Astrocyte (in vitro differentiated cells and primary cell): ENCODE results near the gene ALKBH4. TPM values are rescaled to one million over a fixed set of nuclear protein-coding genes. Genes with fewer than 3 reads are reported as not detected.
"Not testable (repeated sequence)": the region's sequence is repeated elsewhere in the genome, so short reads cannot be mapped to it uniquely, and the experiment has no call there.

Experiments used
- DNase-seq: peaks from one replicate; pipeline ENCODE4 v3.0.0-alpha.2; 2010; ENCODE audit warnings: low read depth
- FAIRE-seq: peaks from 2 replicates; lab custom pipeline; 2011; peaks lifted over from hg19 to GRCh38; lab: Jason Lieb, UNC
- H2AFZ ChIP-seq: 2 replicates; pipeline ENCODE4 v1.6.0; 2012; ENCODE audit warnings: low read depth, low read length, inconsistent platforms
- H3K27ac ChIP-seq: 2 replicates; pipeline ENCODE4 v1.5.1; 2011; ENCODE audit warnings: low read depth, low read length, inconsistent platforms
- H3K27me3 ChIP-seq: 2 replicates; pipeline ENCODE4 v1.6.0; 2011; ENCODE audit warnings: low read length, inconsistent platforms; ENCODE audit not compliant: insufficient read depth
- H3K36me3 ChIP-seq: 2 replicates; pipeline ENCODE4 v1.5.1; 2011; ENCODE audit warnings: low read length, inconsistent platforms; ENCODE audit not compliant: insufficient read depth
- H3K4me1 ChIP-seq: 2 replicates; pipeline ENCODE4 v1.5.1; 2011; ENCODE audit warnings: low read length, inconsistent platforms; ENCODE audit not compliant: insufficient read depth
- H3K4me2 ChIP-seq: 2 replicates; pipeline ENCODE4 v1.6.0; 2012; ENCODE audit warnings: low read length, inconsistent platforms
- H3K4me3 ChIP-seq: 2 replicates; pipeline ENCODE4 v1.5.1; 2011; ENCODE audit warnings: low read depth, mild to moderate bottlenecking, low read length, inconsistent platforms; ENCODE audit not compliant: insufficient read depth
- H3K79me2 ChIP-seq: 2 replicates; pipeline ENCODE4 v1.6.0; 2012; ENCODE audit warnings: mild to moderate bottlenecking, low read length, inconsistent platforms; ENCODE audit not compliant: insufficient read depth
- H3K9ac ChIP-seq: 2 replicates; pipeline ENCODE4 v1.6.0; 2012; ENCODE audit warnings: mild to moderate bottlenecking, low read length, inconsistent platforms
- H3K9me3 ChIP-seq: 2 replicates; pipeline ENCODE4 v1.5.1; 2012; ENCODE audit warnings: low read depth, mild to moderate bottlenecking, low read length, inconsistent platforms; ENCODE audit not compliant: insufficient read depth
- H4K20me1 ChIP-seq: 2 replicates; pipeline ENCODE4 v1.6.0; 2012; ENCODE audit warnings: low read length, inconsistent platforms; ENCODE audit not compliant: insufficient read depth
- H3K27ac Mint-ChIP-seq: one replicate; pipeline ENCODE4 v1.8.0; 2021; ENCODE audit warnings: mild to moderate bottlenecking, mixed read lengths; ENCODE audit not compliant: unreplicated experiment
- H3K27me3 Mint-ChIP-seq: one replicate; pipeline ENCODE4 v1.8.0; 2021; ENCODE audit warnings: low read depth, mixed read lengths; ENCODE audit not compliant: unreplicated experiment
- H3K36me3 Mint-ChIP-seq: one replicate; pipeline ENCODE4 v1.8.0; 2021; ENCODE audit warnings: low read depth, mixed read lengths; ENCODE audit not compliant: unreplicated experiment
- H3K4me1 Mint-ChIP-seq: one replicate; pipeline ENCODE4 v1.8.0; 2021; ENCODE audit warnings: low read depth, mixed read lengths; ENCODE audit not compliant: unreplicated experiment
- H3K4me3 Mint-ChIP-seq: one replicate; pipeline ENCODE4 v1.8.0; 2021; ENCODE audit warnings: mild to moderate bottlenecking, moderate library complexity, mixed read lengths; ENCODE audit not compliant: unreplicated experiment
- H3K9me3 Mint-ChIP-seq: one replicate; pipeline ENCODE4 v1.8.0; 2021; ENCODE audit warnings: mild to moderate bottlenecking, mixed read lengths; ENCODE audit not compliant: unreplicated experiment
- total RNA-seq: library from RNA; stranded (reverse); gene quantifications from 2 replicates; pipeline ENCODE4 v1.2.1, GENCODE V29; 2021

The ALKBH4 gene
- total RNA-seq, 1 donor from 2014 or later = 8.7 TPM

DNA sequence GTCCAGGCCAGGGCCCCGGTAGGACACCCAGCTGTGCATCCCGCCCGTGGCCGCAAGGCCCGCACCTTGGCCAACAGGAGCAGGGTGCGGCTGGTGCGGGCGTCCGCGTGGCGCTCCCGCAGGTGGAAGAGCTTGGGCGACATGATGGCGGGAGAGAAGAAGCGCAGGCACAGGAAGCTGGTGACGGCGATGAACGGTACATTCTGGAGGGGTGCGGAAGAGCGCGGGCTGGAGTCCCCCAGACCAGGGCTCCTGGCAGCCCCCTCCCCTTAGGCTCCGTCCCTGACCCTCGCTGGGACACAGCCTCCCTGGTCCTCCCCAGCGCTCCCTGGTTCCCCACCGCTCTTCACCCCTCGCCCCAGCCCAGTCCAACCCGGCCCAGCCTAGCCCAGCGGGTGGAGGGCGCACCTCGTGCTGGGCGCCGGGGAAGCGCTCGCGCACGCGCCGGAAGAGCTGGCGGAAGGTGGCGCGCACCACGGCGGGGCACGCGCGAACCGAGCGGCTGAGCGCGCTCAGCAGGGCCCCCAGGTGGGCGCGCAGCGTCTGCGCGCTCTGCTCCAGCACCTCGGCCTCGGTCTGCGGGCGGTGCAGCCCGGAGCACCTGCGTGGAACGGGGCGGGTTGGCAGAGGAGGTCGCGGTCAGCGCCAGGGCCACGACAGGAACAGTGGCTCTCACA lies 29.9 kb upstream of the ALKBH4 start:
- FAIRE-seq, H2AFZ ChIP-seq, H3K4me2 ChIP-seq, H3K4me1 Mint-ChIP-seq, H3K4me1 ChIP-seq, H3K9me3 Mint-ChIP-seq, H3K9me3 ChIP-seq, H3K27ac Mint-ChIP-seq, DNase-seq, H3K36me3 ChIP-seq, H3K4me3 Mint-ChIP-seq, H3K79me2 ChIP-seq, H3K4me3 ChIP-seq, H3K27me3 Mint-ChIP-seq, H3K36me3 Mint-ChIP-seq, H4K20me1 ChIP-seq, H3K27ac ChIP-seq, H3K27me3 ChIP-seq, H3K9ac ChIP-seq: not testable (repeated sequence)

DNA sequence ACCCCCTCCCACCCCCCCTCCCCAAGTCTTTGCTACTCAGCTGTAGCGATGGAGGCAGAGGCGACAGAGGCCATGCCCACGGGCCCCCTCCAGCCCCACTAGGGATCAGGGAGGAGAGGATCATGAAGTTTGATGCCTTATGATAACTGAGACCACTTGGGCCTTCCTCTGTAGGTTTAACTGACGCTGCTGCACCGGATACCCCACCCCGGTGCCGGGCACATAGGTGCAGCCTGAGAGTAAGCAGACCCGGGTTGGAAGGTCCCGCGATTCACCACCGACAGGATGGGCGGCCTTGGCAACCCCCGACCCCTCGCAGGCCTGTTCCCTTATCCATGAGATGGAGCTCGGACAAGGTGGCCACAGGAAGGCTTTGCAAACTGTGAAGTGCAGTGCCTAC lies 29.4 kb upstream of the ALKBH4 start:
- not testable (repeated sequence) for H3K9ac ChIP-seq, H3K4me1 ChIP-seq, H3K4me3 Mint-ChIP-seq, H3K27me3 Mint-ChIP-seq, H3K9me3 Mint-ChIP-seq, H3K27me3 ChIP-seq, H4K20me1 ChIP-seq, H3K4me2 ChIP-seq, H3K4me3 ChIP-seq, H3K36me3 ChIP-seq, H3K4me1 Mint-ChIP-seq, DNase-seq, FAIRE-seq, H3K9me3 ChIP-seq, H3K27ac ChIP-seq, H3K36me3 Mint-ChIP-seq, H3K27ac Mint-ChIP-seq, H3K79me2 ChIP-seq, H2AFZ ChIP-seq

GRCh38 chr7:102493220-102493935 lies 28.7 kb upstream of the ALKBH4 start:
- not testable (repeated sequence) for H3K4me3 ChIP-seq, H3K4me3 Mint-ChIP-seq, H3K4me2 ChIP-seq, H4K20me1 ChIP-seq, H3K9ac ChIP-seq, H3K27ac Mint-ChIP-seq, H3K36me3 Mint-ChIP-seq, H3K9me3 Mint-ChIP-seq, H3K27me3 Mint-ChIP-seq, H3K36me3 ChIP-seq, FAIRE-seq, H3K27ac ChIP-seq, H2AFZ ChIP-seq, H3K27me3 ChIP-seq, H3K4me1 Mint-ChIP-seq, H3K4me1 ChIP-seq, H3K79me2 ChIP-seq, H3K9me3 ChIP-seq, DNase-seq

DNA sequence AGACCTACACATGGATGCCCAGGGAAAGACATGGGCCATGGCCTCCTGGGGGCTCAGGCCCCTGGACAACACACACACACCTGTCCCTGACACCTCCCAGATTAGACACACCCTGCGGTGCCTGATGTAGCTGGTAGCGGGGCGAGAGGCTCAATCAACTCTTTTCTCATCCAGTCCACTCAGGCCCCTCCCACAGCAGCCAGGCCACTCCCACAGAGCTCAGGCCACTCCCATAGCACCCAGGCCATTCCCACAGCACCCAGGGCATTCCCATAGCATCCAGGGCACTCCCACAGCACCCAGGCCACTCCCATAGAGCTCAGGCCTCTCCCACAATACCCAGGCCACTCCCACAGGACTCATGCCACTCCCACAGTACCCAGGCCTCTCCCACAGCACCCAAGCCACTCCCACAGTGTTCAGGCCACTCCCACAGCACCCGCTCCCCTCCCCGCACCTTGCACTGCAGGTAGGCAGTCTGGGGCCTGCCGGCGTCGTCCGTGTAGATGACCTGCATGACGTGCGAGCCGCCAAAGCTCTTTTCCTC lies 25.9 kb upstream of the ALKBH4 start:
- not testable (repeated sequence) for H3K9ac ChIP-seq, H3K27ac Mint-ChIP-seq, H3K27me3 ChIP-seq, H3K4me2 ChIP-seq, H3K4me1 ChIP-seq, H3K36me3 Mint-ChIP-seq, DNase-seq, H3K9me3 Mint-ChIP-seq, H3K4me3 ChIP-seq, H2AFZ ChIP-seq, H3K27ac ChIP-seq, H3K4me3 Mint-ChIP-seq, FAIRE-seq, H3K4me1 Mint-ChIP-seq, H3K36me3 ChIP-seq, H3K9me3 ChIP-seq, H3K27me3 Mint-ChIP-seq, H3K79me2 ChIP-seq, H4K20me1 ChIP-seq

- H4K20me1 ChIP-seq, H3K9me3 Mint-ChIP-seq, H3K4me1 ChIP-seq, H3K36me3 Mint-ChIP-seq, FAIRE-seq, H3K4me1 Mint-ChIP-seq, H3K9me3 ChIP-seq, H3K27me3 ChIP-seq, H3K4me2 ChIP-seq, H3K4me3 ChIP-seq, DNase-seq, H3K9ac ChIP-seq, H3K79me2 ChIP-seq, H3K36me3 ChIP-seq, H3K27me3 Mint-ChIP-seq, H3K4me3 Mint-ChIP-seq, H2AFZ ChIP-seq, H3K27ac Mint-ChIP-seq, H3K27ac ChIP-seq: not testable (repeated sequence)
Observed at GRCh38 chr7:102484317-102484716, 19.7 kb upstream of the ALKBH4 start.

GRCh38 chr7:102481962-102482361 lies 17.3 kb upstream of the ALKBH4 start:
- not testable (repeated sequence) for H3K36me3 ChIP-seq, H3K27ac ChIP-seq, H3K4me1 ChIP-seq, H3K9me3 ChIP-seq, H3K4me3 ChIP-seq, H3K36me3 Mint-ChIP-seq, H3K27me3 Mint-ChIP-seq, H2AFZ ChIP-seq, H3K27ac Mint-ChIP-seq, H3K9me3 Mint-ChIP-seq, H3K9ac ChIP-seq, FAIRE-seq, H3K4me3 Mint-ChIP-seq, H3K4me2 ChIP-seq, H3K79me2 ChIP-seq, H3K27me3 ChIP-seq, H4K20me1 ChIP-seq, H3K4me1 Mint-ChIP-seq, DNase-seq
